Body of pancreas (tissue), 4 donors: ENCODE results near the gene SMYD4.

Experiments
- CTCF ChIP-seq, 7 experiments: fragments of 450-650 bp in 4 of 7; fragments of 200-600 bp in 3 of 7; sonication (generic) in 3 of 7; IDR thresholded peaks; one replicate each; pipeline ENCODE4 v1.5.1; 2016 to 2019; ENCODE audit warnings: antibody characterized with exemption in 7 of 7
- POLR2A ChIP-seq, 3 donors: fragments of 450-650 bp; IDR thresholded peaks; one replicate each; pipeline ENCODE4 v1.6.1; 2016; ENCODE audit warnings: antibody characterized with exemption in 3 of 3, mild to moderate bottlenecking in 2 of 3

- no peak for TF ChIP-seq POLR2A (IDR thresholded peaks at IDR 0.05)
- no peak for TF ChIP-seq CTCF (IDR thresholded peaks at IDR 0.05)
These were observed 82.6 kb downstream of the SMYD4 start for GRCh38 chr17:1746975-1747543.
